ENCODE data around the gene GALNT2. TPM values are rescaled to one million over a fixed set of nuclear protein-coding genes. Genes with fewer than 3 reads are reported as not detected.

GALNT2 gene
- total RNA-seq, 1 donor from 2014 or later: 67.9 TPM

DNA sequence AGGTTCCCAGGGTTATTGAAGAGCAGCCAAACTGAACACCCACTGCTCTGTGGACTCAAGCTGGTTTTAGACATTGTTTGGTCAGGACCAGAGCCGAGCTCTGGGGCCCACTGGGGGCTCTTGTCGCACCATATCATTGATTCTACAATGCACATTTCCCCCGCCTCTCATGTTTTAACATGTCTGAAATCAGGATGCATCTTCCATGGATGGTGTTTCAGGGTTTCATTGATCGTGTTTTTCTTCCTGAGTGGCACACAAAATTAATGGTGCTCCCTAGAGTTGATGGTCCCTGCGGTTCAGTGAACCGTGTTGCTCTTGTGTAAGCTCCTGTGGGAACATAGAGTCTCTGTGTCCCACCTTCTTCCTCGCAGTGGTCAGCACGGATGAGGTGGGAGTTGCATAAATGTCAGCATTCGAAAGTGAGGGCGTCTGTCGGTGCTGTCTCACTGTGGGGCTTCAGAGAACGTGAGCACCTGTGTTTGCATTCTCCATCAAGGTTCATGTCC lies 38.3 kb downstream of the GALNT2 start:
- Mint-ChIP-seq H3K4me3 (peak overlapping the region; percentile 66), H3K4me1 (ENCODE audit: low read depth) (peaks cover 91% of the 10 kb centered on the region), H3K9me3 (no peaks in the 10 kb centered on the region), H3K27me3 (ENCODE audit: insufficient read depth) (peaks cover 1% of the 10 kb centered on the region), H3K36me3 (ENCODE audit: low read depth) (peaks cover 2% of the 10 kb centered on the region), H3K27ac (peak overlapping the region; percentile 91)
- intact Hi-C loops (cut with micrococcal nuclease): loop anchor here (10.0 kb wide), 1 partner anchor 360 kb away; no protein-coding TSS in a partner anchor
- DNase-seq (ENCODE audit: low spot score): no peak

- Mint-ChIP-seq H3K27me3 (ENCODE audit: insufficient read depth) (peaks cover 1% of the 10 kb centered on the region), H3K36me3 (ENCODE audit: low read depth) (peaks cover 2% of the 10 kb centered on the region), H3K27ac (peak overlapping the region; percentile 91), H3K4me3 (peak overlapping the region; percentile 66), H3K4me1 (ENCODE audit: low read depth) (peaks cover 98% of the 10 kb centered on the region), H3K9me3 (no peaks in the 10 kb centered on the region)
- DNase-seq (ENCODE audit: low spot score): no peak
- intact Hi-C loops (cut with micrococcal nuclease): loop anchor here (10.0 kb wide), 1 partner anchor 361 kb away; no protein-coding TSS in a partner anchor
These were observed 39.0 kb downstream of the GALNT2 start for GRCh38 chr1:230105754-230106625.

GRCh38 chr1:230107941-230108340 lies 40.9 kb downstream of the GALNT2 start:
- peaks cover 96% of the 10 kb centered on the region for H3K4me1 Mint-ChIP-seq (ENCODE audit: low read depth)
- DNase-seq (ENCODE audit: low spot score): no peak
- no peaks in the 10 kb centered on the region for H3K9me3 Mint-ChIP-seq
- peak overlapping the region; percentile 7 for H3K27ac Mint-ChIP-seq
- peaks cover 5% of the 10 kb centered on the region for H3K36me3 Mint-ChIP-seq (ENCODE audit: low read depth)
- no peak overlapping the region for H3K4me3 Mint-ChIP-seq
- intact Hi-C loops (cut with micrococcal nuclease): loop anchor here (10.0 kb wide), 1 partner anchor 363 kb away; no protein-coding TSS in a partner anchor
- peaks cover 1% of the 10 kb centered on the region for H3K27me3 Mint-ChIP-seq (ENCODE audit: insufficient read depth)

GRCh38 chr1:230108580-230108979 lies 41.5 kb downstream of the GALNT2 start:
- H3K27ac Mint-ChIP-seq: peak overlapping the region; percentile 75
- intact Hi-C loops (cut with micrococcal nuclease): loop anchor here (10.0 kb wide), 1 partner anchor 364 kb away; no protein-coding TSS in a partner anchor
- H3K4me3 Mint-ChIP-seq: peak overlapping the region; percentile 7
- H3K27me3 Mint-ChIP-seq (ENCODE audit: insufficient read depth): peaks cover 1% of the 10 kb centered on the region
- peaks cover 9% of the 10 kb centered on the region for H3K36me3 Mint-ChIP-seq (ENCODE audit: low read depth)
- DNase-seq (ENCODE audit: low spot score): no peak
- no peaks in the 10 kb centered on the region for H3K9me3 Mint-ChIP-seq
- H3K4me1 Mint-ChIP-seq (ENCODE audit: low read depth): peaks cover 96% of the 10 kb centered on the region

DNA sequence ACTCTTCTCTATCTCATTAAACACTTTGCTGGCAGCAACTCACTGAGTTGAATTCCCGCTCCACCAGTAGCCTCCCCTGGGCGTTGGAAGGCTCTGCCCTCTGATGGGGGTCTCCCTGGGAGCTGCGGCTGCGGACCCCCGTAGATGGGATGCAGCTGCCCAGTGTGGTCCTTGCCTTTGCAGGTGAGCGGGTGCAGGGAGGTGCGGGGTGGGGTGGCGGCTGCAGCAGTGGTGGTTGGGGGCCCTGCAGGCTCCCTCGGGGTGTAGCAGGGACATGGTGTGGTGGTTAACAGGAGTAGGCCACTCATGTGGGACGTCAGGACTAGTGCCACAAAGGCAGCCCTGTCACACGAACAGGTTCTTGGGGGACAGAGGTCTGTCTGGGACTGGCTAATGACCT lies 42.0 kb downstream of the GALNT2 start:
- Mint-ChIP-seq H3K9me3 (no peaks in the 10 kb centered on the region), H3K36me3 (ENCODE audit: low read depth) (peaks cover 13% of the 10 kb centered on the region), H3K4me1 (ENCODE audit: low read depth) (peaks cover 93% of the 10 kb centered on the region), H3K27me3 (ENCODE audit: insufficient read depth) (peaks cover 1% of the 10 kb centered on the region), H3K4me3 (peak overlapping the region; percentile 24), H3K27ac (no peak overlapping the region)
- DNase-seq (ENCODE audit: low spot score): no peak
- intact Hi-C loops (cut with micrococcal nuclease): loop anchor here (10.0 kb wide), 1 partner anchor 364 kb away; no protein-coding TSS in a partner anchor

DNA sequence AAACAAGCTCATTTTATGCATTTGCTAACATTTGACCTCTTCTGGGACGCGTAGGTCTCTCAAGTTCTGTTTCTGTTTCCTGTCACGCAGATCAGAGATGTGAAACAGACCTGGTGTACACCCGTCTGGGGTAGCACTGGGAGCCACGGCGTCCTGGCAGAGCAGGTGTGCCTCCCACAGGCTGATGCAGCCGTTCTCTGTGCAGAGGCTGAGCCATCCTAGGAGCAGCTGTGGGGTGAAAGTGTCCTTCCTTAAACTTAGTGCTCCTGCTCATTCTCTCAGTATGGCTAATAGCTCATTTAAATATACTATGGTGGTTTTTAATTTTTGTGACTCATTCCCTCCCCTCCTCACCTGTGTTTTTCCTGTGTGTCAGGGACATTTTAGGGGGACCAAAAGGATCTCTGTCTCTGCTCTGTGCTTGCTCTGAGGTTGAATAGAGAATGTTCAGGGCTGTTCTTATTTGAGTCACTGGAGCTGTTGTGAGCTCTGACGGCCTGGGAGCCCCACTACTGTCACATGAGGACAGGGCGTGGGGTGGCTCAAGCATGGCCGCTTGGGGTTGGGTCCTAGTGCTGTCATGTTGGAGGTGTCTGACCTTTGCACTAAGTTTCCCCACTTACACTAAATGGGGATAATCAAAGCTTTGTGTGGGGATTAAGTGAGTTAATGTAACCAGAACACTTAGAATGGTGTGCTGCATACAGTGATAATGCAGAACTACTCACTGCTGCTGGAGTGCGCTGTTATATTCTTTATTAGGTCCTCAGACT lies 43.0 kb downstream of the GALNT2 start:
- H3K27me3 Mint-ChIP-seq (ENCODE audit: insufficient read depth): no peaks in the 10 kb centered on the region
- H3K36me3 Mint-ChIP-seq (ENCODE audit: low read depth): peaks cover 19% of the 10 kb centered on the region
- intact Hi-C loops (cut with micrococcal nuclease): loop anchor here (1.0 to 10.0 kb wide), 8 partner anchors 13 to 669 kb away; no protein-coding TSS in a partner anchor
- peak overlapping the region; percentile 53 for H3K4me3 Mint-ChIP-seq
- H3K27ac Mint-ChIP-seq: peak overlapping the region; percentile 89
- no peaks in the 10 kb centered on the region for H3K9me3 Mint-ChIP-seq
- peak; percentile 57 for DNase-seq (ENCODE audit: low spot score)
- peaks cover 82% of the 10 kb centered on the region for H3K4me1 Mint-ChIP-seq (ENCODE audit: low read depth)

DNA sequence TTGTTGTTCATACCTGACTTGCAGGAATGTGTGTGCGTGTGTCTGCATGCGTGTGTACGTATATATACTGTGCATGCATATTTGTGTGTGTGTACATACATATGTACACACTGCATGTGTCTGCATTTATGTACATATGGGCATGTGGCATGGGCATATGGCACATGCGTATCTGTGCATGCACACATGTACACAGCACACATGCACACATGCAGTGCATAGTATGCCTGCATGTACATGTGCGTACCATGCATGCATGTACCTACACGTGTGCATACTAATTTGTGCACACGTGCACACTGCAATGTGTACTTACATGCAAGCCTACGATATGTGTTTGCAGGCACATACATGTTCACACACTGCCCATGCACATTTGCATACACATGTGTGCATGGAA lies 43.9 kb downstream of the GALNT2 start:
- Mint-ChIP-seq H3K4me3 (no peak overlapping the region), H3K4me1 (ENCODE audit: low read depth) (peaks cover 78% of the 10 kb centered on the region), H3K27me3 (ENCODE audit: insufficient read depth) (no peaks in the 10 kb centered on the region), H3K36me3 (ENCODE audit: low read depth) (peaks cover 22% of the 10 kb centered on the region), H3K27ac (no peak overlapping the region), H3K9me3 (no peaks in the 10 kb centered on the region)
- intact Hi-C loops (cut with micrococcal nuclease): loop anchor here (1.0 to 2.0 kb wide), 7 partner anchors 12 to 670 kb away; no protein-coding TSS in a partner anchor
- DNase-seq (ENCODE audit: low spot score): no peak

- H3K4me1 Mint-ChIP-seq (ENCODE audit: low read depth): peaks cover 78% of the 10 kb centered on the region
- H3K4me3 Mint-ChIP-seq: no peak overlapping the region
- H3K9me3 Mint-ChIP-seq: no peaks in the 10 kb centered on the region
- no peak for DNase-seq (ENCODE audit: low spot score)
- peaks cover 23% of the 10 kb centered on the region for H3K36me3 Mint-ChIP-seq (ENCODE audit: low read depth)
- H3K27me3 Mint-ChIP-seq (ENCODE audit: insufficient read depth): no peaks in the 10 kb centered on the region
- no peak overlapping the region for H3K27ac Mint-ChIP-seq
- intact Hi-C loops (cut with micrococcal nuclease): no loop called here
These were observed 45.2 kb downstream of the GALNT2 start for GRCh38 chr1:230112131-230112701.

DNA sequence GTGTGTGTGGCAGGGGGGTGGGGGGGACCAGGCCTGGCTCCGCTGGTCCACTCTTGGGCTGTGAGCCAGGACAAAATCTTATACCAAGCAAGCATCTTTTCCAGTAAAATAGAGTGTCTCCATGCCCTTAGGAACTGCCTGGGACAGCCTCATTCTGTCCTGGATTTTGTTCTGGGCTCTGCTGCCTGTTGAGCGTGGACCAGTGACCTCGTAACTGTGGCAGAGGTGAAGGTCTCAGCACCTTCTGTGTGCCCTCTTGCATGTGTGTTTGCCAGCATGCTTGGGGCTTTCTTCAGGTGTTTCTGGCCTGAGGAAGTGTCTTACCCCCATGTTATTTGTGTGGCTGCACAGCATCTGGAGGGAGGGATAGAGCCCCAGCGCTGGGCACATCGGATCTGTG lies 45.7 kb downstream of the GALNT2 start:
- Mint-ChIP-seq H3K4me1 (ENCODE audit: low read depth) (peaks cover 76% of the 10 kb centered on the region), H3K27me3 (ENCODE audit: insufficient read depth) (no peaks in the 10 kb centered on the region), H3K9me3 (no peaks in the 10 kb centered on the region), H3K27ac (no peak overlapping the region), H3K4me3 (no peak overlapping the region), H3K36me3 (ENCODE audit: low read depth) (peaks cover 25% of the 10 kb centered on the region)
- intact Hi-C loops (cut with micrococcal nuclease): no loop called here
- DNase-seq (ENCODE audit: low spot score): no peak

- H3K27me3 Mint-ChIP-seq (ENCODE audit: insufficient read depth): no peaks in the 10 kb centered on the region
- H3K36me3 Mint-ChIP-seq (ENCODE audit: low read depth): peaks cover 29% of the 10 kb centered on the region
- H3K4me3 Mint-ChIP-seq: no peak overlapping the region
These were observed 46.2 kb downstream of the GALNT2 start for GRCh38 chr1:230113235-230113592.

DNA sequence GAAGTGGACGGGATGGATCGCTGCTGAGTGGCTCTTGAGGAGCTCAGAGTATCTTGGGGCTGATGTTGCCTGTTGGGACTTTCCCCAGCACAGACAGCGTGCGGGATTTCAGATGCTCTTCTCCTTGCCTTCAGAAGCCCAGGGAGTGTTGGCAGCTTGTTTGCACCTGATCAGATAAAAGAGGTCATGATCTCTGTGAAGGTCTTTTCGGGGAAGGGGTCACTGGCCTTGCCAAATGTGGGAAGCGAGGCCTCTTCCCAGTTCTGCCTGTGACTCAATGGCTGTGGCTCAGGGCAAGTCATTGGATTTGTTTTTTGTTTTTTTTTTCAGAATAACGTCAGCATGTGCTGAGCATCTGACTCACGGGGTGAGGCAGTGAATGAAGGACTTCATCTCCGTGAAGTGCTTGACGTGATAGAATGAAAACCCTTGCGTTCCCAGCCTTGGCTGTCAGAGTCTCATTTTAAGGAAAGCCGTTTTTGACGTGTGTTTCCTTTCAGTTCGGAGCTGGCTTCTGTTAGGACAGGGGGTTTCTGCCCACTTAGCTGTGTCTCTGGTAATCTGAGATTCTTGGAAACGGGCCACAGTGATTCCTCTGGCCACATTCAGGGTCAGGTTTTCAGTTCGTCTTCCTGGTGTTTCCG lies 46.7 kb downstream of the GALNT2 start:
- H3K4me3 Mint-ChIP-seq: no peak overlapping the region
- peaks cover 75% of the 10 kb centered on the region for H3K4me1 Mint-ChIP-seq (ENCODE audit: low read depth)
- DNase-seq (ENCODE audit: low spot score): no peak
- intact Hi-C loops (cut with micrococcal nuclease): no loop called here
- H3K27me3 Mint-ChIP-seq (ENCODE audit: insufficient read depth): no peaks in the 10 kb centered on the region
- H3K9me3 Mint-ChIP-seq: no peaks in the 10 kb centered on the region
- peaks cover 29% of the 10 kb centered on the region for H3K36me3 Mint-ChIP-seq (ENCODE audit: low read depth)
- H3K27ac Mint-ChIP-seq: no peak overlapping the region

More at GRCh38 chr1:230113235-230113592, 46.2 kb downstream of the GALNT2 start:
- Mint-ChIP-seq H3K4me1 (ENCODE audit: low read depth) (peaks cover 76% of the 10 kb centered on the region), H3K9me3 (no peaks in the 10 kb centered on the region), H3K27ac (no peak overlapping the region)
- intact Hi-C loops (cut with micrococcal nuclease): no loop called here
- no peak for DNase-seq (ENCODE audit: low spot score)

DNA sequence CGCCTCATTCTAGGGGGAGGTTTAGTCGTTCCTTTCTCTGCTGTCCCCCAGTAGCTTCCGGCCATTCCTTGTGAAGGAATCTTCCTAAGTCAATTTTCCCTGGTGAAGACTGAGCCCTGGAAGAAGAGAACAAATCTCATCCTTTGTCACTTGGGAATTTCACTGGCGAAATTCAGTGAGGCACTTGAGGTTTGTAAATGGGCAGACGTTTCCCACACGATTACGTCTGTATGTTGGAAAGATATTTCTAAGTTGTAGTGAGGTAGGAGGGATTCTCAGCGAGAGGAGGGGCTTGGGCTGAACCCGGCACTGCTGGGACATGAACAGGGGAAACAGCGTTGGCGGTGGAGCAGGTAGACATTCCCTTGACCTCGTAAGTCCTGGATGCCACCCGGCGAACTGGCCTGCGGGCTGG lies 47.2 kb downstream of the GALNT2 start:
- Mint-ChIP-seq H3K9me3 (no peaks in the 10 kb centered on the region), H3K27ac (no peak overlapping the region), H3K27me3 (ENCODE audit: insufficient read depth) (no peaks in the 10 kb centered on the region), H3K4me1 (ENCODE audit: low read depth) (peaks cover 71% of the 10 kb centered on the region), H3K36me3 (ENCODE audit: low read depth) (peaks cover 29% of the 10 kb centered on the region), H3K4me3 (no peak overlapping the region)
- intact Hi-C loops (cut with micrococcal nuclease): no loop called here
- DNase-seq (ENCODE audit: low spot score): no peak
